Mesodermal cell (in vitro differentiated cells): ENCODE measurements around the gene ICE2.

ENCODE experiments used
- H3K27ac ChIP-seq: 2 replicates; pipeline ENCODE4 v1.7.0; 2013; ENCODE audit warnings: mild to moderate bottlenecking, low read depth, low read length, moderate library complexity; ENCODE audit not compliant: severe bottlenecking
- H3K36me3 ChIP-seq: 2 replicates; pipeline ENCODE4 v1.7.1; 2013; ENCODE audit warnings: mild to moderate bottlenecking, low read length, moderate library complexity; ENCODE audit not compliant: control insufficient read depth, insufficient read depth
- H3K4me1 ChIP-seq: one replicate; pipeline ENCODE4 v1.7.1; 2013; ENCODE audit warnings: mild to moderate bottlenecking, low read length; ENCODE audit not compliant: insufficient read depth, control insufficient read depth, poor library complexity, severe bottlenecking
- H3K4me3 ChIP-seq: 2 replicates; pipeline ENCODE4 v1.7.0; 2013; ENCODE audit warnings: low read length, control low read depth, mild to moderate bottlenecking; ENCODE audit not compliant: insufficient read depth, poor library complexity, severe bottlenecking; ENCODE audit errors: extremely low read depth
- H3K9me3 ChIP-seq: 2 replicates; pipeline ENCODE4 v1.7.1; 2013; ENCODE audit warnings: mild to moderate bottlenecking, low read length, moderate library complexity; ENCODE audit not compliant: control insufficient read depth
- WGBS, 2 experiments: methylation state at CpG; one replicate each; pipeline ENCODE4 v1.1.5; 2013; ENCODE audit warnings: missing lambda C conversion rate in 2 of 2; ENCODE audit not compliant: insufficient coverage in 2 of 2; 5-methylcytosine and 5-hydroxymethylcytosine counted together

Gene ICE2

GRCh38 chr15:60374628-60375081 is 104.3 kb downstream of the ICE2 start:
- 46 to 51% methylated on average over 5 to 6 of the region's 7 CpGs for WGBS, 2 experiments

GRCh38 chr15:60374209-60374608 is 104.7 kb downstream of the ICE2 start:
- peaks cover 87% of the 10 kb centered on the region for H3K4me1 ChIP-seq
- 84 to 96% methylated on average over 4 of the region's 4 CpGs for WGBS, 2 experiments
- H3K9me3 ChIP-seq, result no peaks in the 10 kb centered on the region
- no peak overlapping the region for H3K4me3 ChIP-seq
- H3K36me3 ChIP-seq, result peaks cover 83% of the 10 kb centered on the region
- H3K27ac ChIP-seq, result peak overlapping the region; percentile 99

More at GRCh38 chr15:60374628-60375081, 104.3 kb downstream of the ICE2 start:
- no peak overlapping the region for H3K4me3 ChIP-seq
- peaks cover 83% of the 10 kb centered on the region for H3K36me3 ChIP-seq
- no peaks in the 10 kb centered on the region for H3K9me3 ChIP-seq
- peak overlapping the region; percentile 99 for H3K27ac ChIP-seq
- peaks cover 85% of the 10 kb centered on the region for H3K4me1 ChIP-seq

- H3K4me1 ChIP-seq, result peaks cover 90% of the 10 kb centered on the region
- peak overlapping the region; percentile 99 for H3K27ac ChIP-seq
- 92 to 100% methylated on average over 1 to 2 of the region's 2 CpGs for WGBS, 2 experiments
- peaks cover 84% of the 10 kb centered on the region for H3K36me3 ChIP-seq
- H3K9me3 ChIP-seq, result no peaks in the 10 kb centered on the region
- H3K4me3 ChIP-seq, result no peak overlapping the region
Observed at GRCh38 chr15:60373745-60374144, 105.2 kb downstream of the ICE2 start.

GRCh38 chr15:60373327-60373726 is 105.6 kb downstream of the ICE2 start:
- H3K36me3 ChIP-seq, result peaks cover 84% of the 10 kb centered on the region
- 86 to 92% methylated on average over 2 of the region's 3 CpGs for WGBS, 2 experiments
- no peak overlapping the region for H3K4me3 ChIP-seq
- H3K9me3 ChIP-seq, result no peaks in the 10 kb centered on the region
- peaks cover 88% of the 10 kb centered on the region for H3K4me1 ChIP-seq
- H3K27ac ChIP-seq, result peak overlapping the region; percentile 99

- no peak overlapping the region for H3K4me3 ChIP-seq
- no peaks in the 10 kb centered on the region for H3K9me3 ChIP-seq
- WGBS, 2 experiments, result 100% methylated on average over 1 of the region's 1 CpG
- H3K36me3 ChIP-seq, result peaks cover 80% of the 10 kb centered on the region
- H3K4me1 ChIP-seq, result peaks cover 87% of the 10 kb centered on the region
- H3K27ac ChIP-seq, result peak overlapping the region; percentile 93
Observed at GRCh38 chr15:60372756-60373155, 106.2 kb downstream of the ICE2 start.

- Histone ChIP-seq H3K4me3 (no peak overlapping the region), H3K27ac (peak overlapping the region; percentile 93), H3K4me1 (peaks cover 81% of the 10 kb centered on the region), H3K36me3 (peaks cover 75% of the 10 kb centered on the region), H3K9me3 (no peaks in the 10 kb centered on the region)
- 92 to 100% methylated on average over 3 to 4 of the region's 4 CpGs for WGBS, 2 experiments
Observed at GRCh38 chr15:60372227-60372626, 106.7 kb downstream of the ICE2 start.

GRCh38 chr15:60371175-60372051 is 107.5 kb downstream of the ICE2 start:
- H3K4me3 ChIP-seq, result no peak overlapping the region
- peaks cover 67% of the 10 kb centered on the region for H3K36me3 ChIP-seq
- H3K9me3 ChIP-seq, result no peaks in the 10 kb centered on the region
- 88 to 90% methylated on average over 12 to 13 of the region's 20 CpGs for WGBS, 2 experiments
- peaks cover 73% of the 10 kb centered on the region for H3K4me1 ChIP-seq
- H3K27ac ChIP-seq, result peak overlapping the region; percentile 93

- Histone ChIP-seq H3K9me3 (no peaks in the 10 kb centered on the region), H3K36me3 (peaks cover 62% of the 10 kb centered on the region), H3K4me3 (no peak overlapping the region), H3K4me1 (peaks cover 67% of the 10 kb centered on the region), H3K27ac (peak overlapping the region; percentile 93)
- WGBS, 2 experiments, result no CpG with 5 or more reads among the region's 1 CpG
Observed at GRCh38 chr15:60370869-60371136, 108.1 kb downstream of the ICE2 start.

- no peak overlapping the region for H3K4me3 ChIP-seq
- no peaks in the 10 kb centered on the region for H3K9me3 ChIP-seq
- peak overlapping the region; percentile 93 for H3K27ac ChIP-seq
- H3K4me1 ChIP-seq, result peaks cover 62% of the 10 kb centered on the region
- 83 to 100% methylated on average over 1 to 5 of the region's 9 CpGs for WGBS, 2 experiments
- peaks cover 61% of the 10 kb centered on the region for H3K36me3 ChIP-seq
Observed at GRCh38 chr15:60370105-60370868, 108.7 kb downstream of the ICE2 start.

GRCh38 chr15:60369696-60370095 is 109.2 kb downstream of the ICE2 start:
- H3K9me3 ChIP-seq, result no peaks in the 10 kb centered on the region
- H3K4me1 ChIP-seq, result peaks cover 56% of the 10 kb centered on the region
- peaks cover 64% of the 10 kb centered on the region for H3K36me3 ChIP-seq
- no peak overlapping the region for H3K4me3 ChIP-seq
- WGBS, 2 experiments, result 94 to 98% methylated on average over 3 of the region's 5 CpGs
- H3K27ac ChIP-seq, result no peak overlapping the region
